HepG2 (cell line): Measurements from ENCODE around the gene SOBP.

ENCODE experiments used
- CTCF ChIP-seq: sonication (generic); formaldehyde crosslinking; IDR thresholded peaks from 2 replicates; pipeline ENCODE4 v1.5.0; 2020; ENCODE audit warnings: mild to moderate bottlenecking, missing genetic modification reagents, moderate library complexity
- ESRRA ChIP-seq: sonication (generic); formaldehyde crosslinking; IDR thresholded peaks from 2 replicates; pipeline ENCODE4 v1.5.1; 2020; ENCODE audit warnings: mild to moderate bottlenecking, low read depth, missing genetic modification reagents
- FOXP1 ChIP-seq, 2 experiments: fragments of 450-650 bp in 1 of 2; IDR thresholded peaks; 2 replicates each; pipeline ENCODE4 v1.6.1; 2017 to 2018; ENCODE audit warnings: antibody characterized with exemption in 1 of 2
- GABPA ChIP-seq, 2 experiments: IDR thresholded peaks; 2 replicates each; pipeline ENCODE4 v1.6.1; 2011 to 2016; ENCODE audit warnings: low read depth in 2 of 2, low read length in 1 of 2, missing biosample characterization in 1 of 2, missing genetic modification characterization in 1 of 2
- POLR2A ChIP-seq, 2 experiments: IDR thresholded peaks; 2 replicates each; pipeline ENCODE4 v1.6.1; 2011; ENCODE audit warnings: low read depth in 2 of 2, low read length in 2 of 2, mild to moderate bottlenecking in 1 of 2, moderate library complexity in 1 of 2; ENCODE audit not compliant: insufficient read depth in 1 of 2
- TAF1 ChIP-seq: sonication (generic); formaldehyde crosslinking; IDR thresholded peaks from 2 replicates; pipeline ENCODE4 v1.4.0; 2020; ENCODE audit warnings: missing genetic modification reagents
- TCF12 ChIP-seq, 2 experiments: fragments of 450-650 bp in 1 of 2; sonication (generic) in 1 of 2; formaldehyde crosslinking in 1 of 2; IDR thresholded peaks; 2 replicates each; pipeline versions ENCODE4 v1.6.1 to v1.8.0; 2017 to 2022; ENCODE audit warnings: antibody characterized with exemption in 1 of 2, mild to moderate bottlenecking in 1 of 2, missing genetic modification reagents in 1 of 2, moderate library complexity in 1 of 2
- ZBTB49 ChIP-seq: sonication (generic); formaldehyde crosslinking; IDR thresholded peaks from 2 replicates; pipeline ENCODE4 v1.4.0; 2020; ENCODE audit warnings: missing genetic modification reagents, borderline replicate concordance
- ZBTB7A ChIP-seq: sonication (generic); formaldehyde crosslinking; IDR thresholded peaks from 2 replicates; pipeline ENCODE4 v1.8.0; 2022; ENCODE audit warnings: mild to moderate bottlenecking, missing genetic modification reagents
- ZNF552 ChIP-seq: sonication (generic); formaldehyde crosslinking; IDR thresholded peaks from 2 replicates; pipeline ENCODE4 v1.9.0; 2022; ENCODE audit warnings: missing genetic modification reagents, mild to moderate bottlenecking, borderline replicate concordance
- ZNF761 ChIP-seq: sonication (generic); formaldehyde crosslinking; conservative IDR thresholded peaks from 2 replicates; pipeline ENCODE4 v1.4.0; 2020; ENCODE audit warnings: mild to moderate bottlenecking, missing genetic modification reagents
- ZSCAN29 ChIP-seq: sonication (generic); formaldehyde crosslinking; conservative IDR thresholded peaks from 2 replicates; pipeline ENCODE4 v1.4.0; 2020; ENCODE audit warnings: mild to moderate bottlenecking, missing genetic modification reagents

- no peak for TF ChIP-seq CTCF (CRISPR knock-in tag)
- no peak for TF ChIP-seq TCF12 (IDR thresholded peaks at IDR 0.05)
- TF ChIP-seq TCF12 (CRISPR knock-in tag; IDR thresholded peaks at IDR 0.05): no peak
- TF ChIP-seq ZBTB49 (CRISPR knock-in tag): no peak
- TF ChIP-seq ESRRA: no peak
- TF ChIP-seq ZNF552 (CRISPR knock-in tag): no peak
- TF ChIP-seq ZSCAN29: no peak
- no peak for TF ChIP-seq ZBTB7A (CRISPR knock-in tag)
- no peak for TF ChIP-seq GABPA (IDR thresholded peaks at IDR 0.05; ENCODE audit: low read depth, low read length)
- TF ChIP-seq GABPA (CRISPR knock-in tag; IDR thresholded peaks at IDR 0.05; ENCODE audit: low read depth): no peak
- TF ChIP-seq POLR2A (IDR thresholded peaks at IDR 0.05; ENCODE audit: insufficient read depth in 1 of 2, low read depth in 2 of 2, low read length in 2 of 2): no peak
- TF ChIP-seq ZNF761 (CRISPR knock-in tag): no peak
- TF ChIP-seq FOXP1 (IDR thresholded peaks at IDR 0.05): no peak
- TF ChIP-seq FOXP1 (CRISPR knock-in tag; IDR thresholded peaks at IDR 0.05): no peak
- TF ChIP-seq TAF1: no peak
Measured at GRCh38 chr6:107683183-107683582, 193.3 kb downstream of the SOBP start.
